Endothelial cell of umbilical vein (primary cell): ENCODE results near the gene TAS1R1. TPM values are rescaled to one million over a fixed set of nuclear protein-coding genes. Genes with fewer than 3 reads are reported as not detected.

ENCODE experiments used
- BruUV-seq: library from RNA; stranded (reverse); fragments of 400-500 nt; replicated peaks from 2 replicates; lab custom pipeline; 2021; lab: Mats Ljungman, UMichigan
- CTCF ChIA-PET: fragments of 300-600, 350-600 bp; sonication (Branson Sonifier 250); formaldehyde crosslinking; loops from one replicate; lab custom pipeline; 2021; ENCODE audit warnings: antibody characterized with exemption, inconsistent platforms; lab: Charles Lee
- POLR2A ChIA-PET: fragments of 300-600, 350-600 bp; sonication (Branson Sonifier 250); formaldehyde crosslinking; loops from one replicate; lab custom pipeline; 2021; ENCODE audit warnings: antibody characterized with exemption, inconsistent platforms; lab: Charles Lee
- DNase-seq: peaks from one replicate; pipeline ENCODE4 v3.0.0-alpha.2; 2011; ENCODE audit warnings: low read depth, low spot score
- FAIRE-seq: peaks from 2 replicates; lab custom pipeline; 2011; peaks lifted over from hg19 to GRCh38; lab: Jason Lieb, UNC
- H2AFZ ChIP-seq: 2 replicates; pipeline ENCODE4 v1.6.0; 2012; ENCODE audit warnings: low read depth, low read length, control low read depth, inconsistent platforms
- H3K27ac ChIP-seq: 2 replicates; pipeline ENCODE4 v1.5.1; 2011; ENCODE audit warnings: low read depth, mild to moderate bottlenecking, control low read depth, low read length, moderate library complexity; ENCODE audit not compliant: insufficient read depth
- H3K27me3 ChIP-seq, 2 experiments: 2 replicates each; pipeline versions ENCODE4 v1.6.0 to v1.6.1; 2011; ENCODE audit warnings: low read length in 2 of 2, mixed read lengths in 1 of 2; ENCODE audit not compliant: control insufficient read depth in 2 of 2, insufficient read depth in 2 of 2
- H3K36me3 ChIP-seq, 2 experiments: 2 replicates in 1 of 2; 3 replicates in 1 of 2; pipeline ENCODE4 v1.5.1; 2011; ENCODE audit warnings: low read length in 2 of 2, mild to moderate bottlenecking in 1 of 2, moderate library complexity in 1 of 2; ENCODE audit not compliant: control insufficient read depth in 2 of 2, insufficient read depth in 2 of 2; ENCODE audit errors: extremely low read depth in 1 of 2
- H3K4me1 ChIP-seq: 3 replicates; pipeline ENCODE4 v1.5.1; 2011; ENCODE audit warnings: mild to moderate bottlenecking, low read length; ENCODE audit not compliant: control insufficient read depth, insufficient read depth; ENCODE audit errors: extremely low read depth
- H3K4me2 ChIP-seq: 2 replicates; pipeline ENCODE4 v1.6.1; 2011; ENCODE audit warnings: low read length, control low read depth, mixed read lengths; ENCODE audit not compliant: insufficient read depth
- H3K4me3 ChIP-seq, 3 experiments: fragments of 200-600 bp in 1 of 3; sonication (generic), shearing (Covaris generic) in 1 of 3; replicated peaks in 1 of 3; 2 replicates each; pipeline ENCODE4 v1.5.1; 2011 to 2016; ENCODE audit warnings: control low read depth in 3 of 3, low read length in 3 of 3, mild to moderate bottlenecking in 2 of 3, inconsistent platforms in 1 of 3, low read depth in 1 of 3, moderate library complexity in 1 of 3; ENCODE audit not compliant: insufficient read depth in 1 of 3
- H3K79me2 ChIP-seq: 2 replicates; pipeline ENCODE4 v1.6.0; 2012; ENCODE audit warnings: low read length, inconsistent platforms; ENCODE audit not compliant: control insufficient read depth, insufficient read depth
- H3K9ac ChIP-seq: replicated peaks from 2 replicates; pipeline ENCODE3; 2011; ENCODE audit warnings: low read length, control low read depth; ENCODE audit not compliant: insufficient read depth; ENCODE audit errors: extremely low read depth
- H3K9me1 ChIP-seq: replicated peaks from 3 replicates; pipeline ENCODE4 v1.6.0; 2011; ENCODE audit warnings: mild to moderate bottlenecking, low read length; ENCODE audit not compliant: control insufficient read depth, insufficient read depth; ENCODE audit errors: extremely low read depth
- H3K9me3 ChIP-seq: replicated peaks from 2 replicates; pipeline ENCODE4 v1.5.1; 2012; ENCODE audit warnings: low read length, inconsistent platforms; ENCODE audit not compliant: control insufficient read depth, insufficient read depth
- H4K20me1 ChIP-seq: replicated peaks from 2 replicates; pipeline ENCODE3; 2011; ENCODE audit warnings: mild to moderate bottlenecking, low read length; ENCODE audit not compliant: control insufficient read depth, insufficient read depth; ENCODE audit errors: extremely low read depth
- CTCF ChIP-seq, 2 donors: IDR thresholded peaks; 1 replicate in 1 of 2; 2 replicates in 1 of 2; pipeline ENCODE4 v1.5.1; 2011; ENCODE audit warnings: low read length in 2 of 2, mild to moderate bottlenecking in 2 of 2, moderate library complexity in 2 of 2, control low read depth in 1 of 2, inconsistent platforms in 1 of 2, low read depth in 1 of 2; ENCODE audit not compliant: insufficient read depth in 1 of 2; ENCODE audit errors: extremely low read depth in 1 of 2
- FOS ChIP-seq: IDR thresholded peaks from 2 replicates; pipeline ENCODE4 v1.6.1; 2011; ENCODE audit warnings: mild to moderate bottlenecking, low read length, moderate library complexity, borderline replicate concordance; ENCODE audit not compliant: insufficient read depth
- GATA2 ChIP-seq: IDR thresholded peaks from 2 replicates; pipeline ENCODE4 v1.7.0; 2011; ENCODE audit warnings: low read depth, mild to moderate bottlenecking, moderate library complexity, mixed read lengths, low read length; ENCODE audit not compliant: insufficient read length, insufficient read depth
- MAX ChIP-seq: IDR thresholded peaks from 2 replicates; pipeline ENCODE4 v1.6.1; 2011; ENCODE audit not compliant: insufficient read depth, insufficient read length
- MYC ChIP-seq: IDR thresholded peaks from one replicate; pipeline ENCODE4 v1.6.1; 2011; ENCODE audit warnings: mild to moderate bottlenecking, low read depth, low read length
- POLR2A ChIP-seq: IDR thresholded peaks from 2 replicates; pipeline ENCODE4 v1.6.1; 2012; ENCODE audit warnings: low read depth, mild to moderate bottlenecking, control low read depth, low read length
- dilution Hi-C: fragments of 300-500 bp; cut with MboI; formaldehyde crosslinking; loops from one replicate; pipeline ENCODE4 v1.15.0; 2019; ENCODE audit warnings: low sequenced_read_pairs; ENCODE audit not compliant: extremely low pct_ligation_motif_present
- intact Hi-C: fragments of 100-400 bp; cut with micrococcal nuclease; formaldehyde crosslinking; loops from one replicate; pipeline ENCODE4 v1.10.0; 2022
- polyA plus RNA-seq, 4 experiments: library from polyadenylated mRNA; depleted of rRNA in 3 of 4; stranded (reverse) in 3 of 4; unstranded in 1 of 4; fragments of >200 nt; gene quantifications; 2 replicates each; pipeline versions ENCODE4 v1.2.1 to v1.2.3, GENCODE V29; 2011 to 2012; ENCODE audit warnings: missing spikeins in 1 of 4
- total RNA-seq: library from RNA; stranded (reverse); gene quantifications from 2 replicates; pipeline ENCODE4 v1.2.3, GENCODE V29; 2021

TAS1R1 gene
- total and polyA plus RNA-seq, 2 donors (not counting 3 experiments of a cell fraction or from before 2014, with no cell fraction given): not detected

- POLR2A ChIA-PET: interaction anchor here (1.0 to 1.5 kb wide), 7 partner anchors 12 to 64 kb away, joined by 3 to 6 read pairs (median 4); partner anchors contain the start of genes PHF13 and ZBTB48
- intact Hi-C loops: loop anchor here (1.0 to 5.0 kb wide), 5 partner anchors 21 to 186 kb away; partner anchors contain the start of genes CAMTA1, DNAJC11 and NOL9
- dilution Hi-C loops: no loop called here
- Histone ChIP-seq H3K4me3 (peak overlapping the region; percentile 39 to 84 (median 74)), H3K4me2 (peak overlapping the region; percentile 87), H4K20me1 (no peaks in the 10 kb centered on the region), H3K9me1 (no peaks in the 10 kb centered on the region), H3K36me3 (peaks cover 2 to 19% of the 10 kb centered on the region in 2 experiments), H3K9ac (peak overlapping the region; percentile 73), H3K79me2 (peaks cover 54% of the 10 kb centered on the region), H3K27me3 (no peaks in the 10 kb centered on the region), H3K27ac (peak overlapping the region; percentile 78), H3K4me1 (peaks cover 23% of the 10 kb centered on the region), H2AFZ (peak overlapping the region; percentile 24), H3K9me3 (no peaks in the 10 kb centered on the region)
- CTCF ChIA-PET: interaction anchor here (1.0 to 2.9 kb wide), 7 partner anchors 11 to 115 kb away, joined by 3 to 12 read pairs (median 5); partner anchors contain the start of genes NOL9, TAS1R1, THAP3 and ZBTB48
- TF ChIP-seq CTCF (IDR thresholded peaks at IDR 0.05; ENCODE audit: extremely low read depth in 1 of 2, insufficient read depth in 1 of 2, low read depth in 1 of 2, low read length in 2 of 2): peak in 1 of 2 donors; percentile 8
- TF ChIP-seq FOS: peak; percentile 83
- TF ChIP-seq GATA2: no peak
- TF ChIP-seq MAX: peak; percentile 75
- TF ChIP-seq POLR2A: peak; percentile 46
- no peak for TF ChIP-seq MYC
- peak; percentile 90 for DNase-seq
- peak; percentile 97 for FAIRE-seq
- BruUV-seq: TSS peak; percentile 10
These were observed 46.2 kb downstream of the TAS1R1 start for GRCh38 chr1:6601049-6601922.
